K562 (cell line): ENCODE results near the gene ICAM3. TPM values are rescaled to one million over a fixed set of nuclear protein-coding genes. Genes with fewer than 3 reads are reported as not detected.

ENCODE experiments used
- ATAC-seq: fragments of 200-7000 bp; cut with Tn5 transposase; 3 replicates; pipeline ENCODE4 v1.9.1; 2020; ENCODE audit warnings: moderate library complexity
- BruUV-seq: library from RNA; stranded (reverse); fragments of 400-500 nt; replicated peaks from 2 replicates; lab custom pipeline; 2021; lab: Mats Ljungman, UMichigan
- CTCF ChIA-PET: fragments of 300-600 bp; formaldehyde crosslinking; extraction: SDS; loops from one replicate; lab custom pipeline; 2021; ENCODE audit warnings: low intra/inter-chr PET ratio; lab: Yijun Ruan, JAX
- POLR2A ChIA-PET: fragments of 300-600, 350-650 bp; sonication (Branson Sonifier 250); formaldehyde crosslinking; extraction: SDS; loops from one replicate; lab custom pipeline; 2021; ENCODE audit warnings: antibody characterized with exemption, inconsistent platforms; lab: Yijun Ruan, JAX
- DNase-seq, 4 experiments: peaks; one replicate each; pipeline versions ENCODE4 v3.0.0 to v3.0.0-alpha.2; 2011 to 2018; ENCODE audit warnings: low spot score in 3 of 4, mixed read lengths in 3 of 4; ENCODE audit errors: extremely low read depth in 1 of 4
- FAIRE-seq: peaks from 2 replicates; lab custom pipeline; 2011; peaks lifted over from hg19 to GRCh38; lab: Jason Lieb, UNC
- H2AFZ ChIP-seq: 2 replicates; pipeline ENCODE4 v1.6.0; 2011; ENCODE audit warnings: low read depth, low read length, control low read depth, inconsistent platforms
- H3K27ac ChIP-seq: fragments of 200-600 bp; 3 replicates; pipeline ENCODE4 v1.8.0; 2011; ENCODE audit warnings: low read depth, mild to moderate bottlenecking, control low read depth, inconsistent platforms, low read length, moderate library complexity, mixed read lengths; ENCODE audit errors: extremely low read depth
- H3K27me3 ChIP-seq, 2 experiments: fragments of 300-600 bp in 1 of 2; 2 replicates in 1 of 2; 3 replicates in 1 of 2; pipeline versions ENCODE4 v1.6.0 to v1.8.0; 2011; ENCODE audit warnings: inconsistent platforms in 2 of 2, low read length in 2 of 2, mild to moderate bottlenecking in 1 of 2, mixed read lengths in 1 of 2, moderate library complexity in 1 of 2; ENCODE audit not compliant: control insufficient read depth in 2 of 2, insufficient read depth in 2 of 2
- H3K36me3 ChIP-seq: fragments of 300-600 bp; 3 replicates; pipeline ENCODE4 v1.8.0; 2011; ENCODE audit warnings: mild to moderate bottlenecking, low read length, inconsistent platforms; ENCODE audit not compliant: control insufficient read depth, insufficient read depth
- H3K4me1 ChIP-seq, 2 experiments: fragments of 200-600 bp in 1 of 2; replicated peaks in 1 of 2; 2 replicates in 1 of 2; 3 replicates in 1 of 2; pipeline versions ENCODE4 v1.5.1 to v1.8.0; 2011; ENCODE audit warnings: inconsistent platforms in 2 of 2, low read length in 2 of 2, mild to moderate bottlenecking in 1 of 2, mixed read lengths in 1 of 2, moderate library complexity in 1 of 2; ENCODE audit not compliant: control insufficient read depth in 2 of 2, insufficient read depth in 2 of 2
- H3K4me2 ChIP-seq: 2 replicates; pipeline ENCODE4 v1.6.1; 2011; ENCODE audit warnings: low read length, control low read depth, inconsistent platforms, mixed read lengths; ENCODE audit not compliant: insufficient read depth
- H3K4me3 ChIP-seq: fragments of 200-600 bp; sonication (generic), shearing (Covaris generic); 2 replicates; pipeline ENCODE4 v1.5.1; 2016; ENCODE audit warnings: control low read depth, inconsistent platforms
- H3K79me2 ChIP-seq: fragments of 200-600 bp; 3 replicates; pipeline ENCODE4 v1.8.0; 2011; ENCODE audit warnings: low read length, inconsistent platforms; ENCODE audit not compliant: control insufficient read depth, insufficient read depth
- H3K9ac ChIP-seq, 2 experiments: 2 replicates each; pipeline versions ENCODE4 v1.6.0 to v1.6.1; 2011; ENCODE audit warnings: low read depth in 2 of 2, low read length in 2 of 2, control low read depth in 1 of 2, inconsistent platforms in 1 of 2, mild to moderate bottlenecking in 1 of 2, mixed read lengths in 1 of 2; ENCODE audit not compliant: insufficient read depth in 1 of 2
- H3K9me1 ChIP-seq: one replicate; pipeline ENCODE4 v1.6.0; 2011; ENCODE audit warnings: inconsistent platforms, mild to moderate bottlenecking, low read length, moderate library complexity; ENCODE audit not compliant: control insufficient read depth, insufficient read depth
- H3K9me3 ChIP-seq: replicated peaks from 2 replicates; pipeline ENCODE4 v1.5.1; 2011; ENCODE audit warnings: low read depth, low read length, inconsistent platforms; ENCODE audit not compliant: control insufficient read depth, insufficient read depth
- H4K20me1 ChIP-seq: replicated peaks from 2 replicates; pipeline ENCODE4 v1.6.1; 2011; ENCODE audit warnings: low read length, inconsistent platforms, mixed read lengths; ENCODE audit not compliant: control insufficient read depth, insufficient read depth
- BHLHE40 ChIP-seq: IDR thresholded peaks from 2 replicates; pipeline ENCODE4 v1.6.1; 2011; ENCODE audit warnings: low read length, improper control_type of control experiment
- CAMTA2 ChIP-seq: fragments of 250-450 bp; sonication (Bioruptor Pico); conservative IDR thresholded peaks from 2 replicates; pipeline ENCODE4 v1.5.1; 2022
- FOXK2 ChIP-seq, 2 experiments: fragments of 450-650 bp; IDR thresholded peaks in 1 of 2; conservative IDR thresholded peaks in 1 of 2; 2 replicates each; pipeline ENCODE4 v1.6.1; 2016; ENCODE audit warnings: low read depth in 2 of 2, mild to moderate bottlenecking in 1 of 2
- ILK ChIP-seq: fragments of 450-650 bp; IDR thresholded peaks from 2 replicates; pipeline ENCODE4 v1.6.1; 2016; ENCODE audit warnings: missing genetic modification characterization, low read depth, mild to moderate bottlenecking, missing compliant biosample characterization, moderate library complexity, borderline replicate concordance
- L3MBTL2 ChIP-seq: fragments of 450-650 bp; IDR thresholded peaks from 2 replicates; pipeline ENCODE4 v1.6.1; 2016; ENCODE audit warnings: mild to moderate bottlenecking, moderate library complexity
- MAZ ChIP-seq, 2 experiments: fragments of 450-650 bp in 1 of 2; sonication (generic) in 1 of 2; formaldehyde crosslinking; IDR thresholded peaks in 1 of 2; conservative IDR thresholded peaks in 1 of 2; 2 replicates each; pipeline versions ENCODE4 v1.4.0 to v1.5.0; 2020; ENCODE audit warnings: mild to moderate bottlenecking in 1 of 2, missing genetic modification reagents in 1 of 2
- MITF ChIP-seq: IDR thresholded peaks from 2 replicates; pipeline ENCODE4 v1.6.1; 2014; ENCODE audit warnings: antibody characterized with exemption
- MYNN ChIP-seq, 2 experiments: sonication (generic); formaldehyde crosslinking in 1 of 2; IDR thresholded peaks; 2 replicates each; pipeline versions ENCODE4 v1.5.0 to v1.6.1; 2016 to 2020; ENCODE audit warnings: antibody characterized with exemption in 1 of 2, missing genetic modification reagents in 1 of 2
- PKNOX1 ChIP-seq: fragments of 450-650 bp; IDR thresholded peaks from 2 replicates; pipeline ENCODE4 v1.6.1; 2016
- POLR2A ChIP-seq: fragments of 450-650 bp; conservative IDR thresholded peaks from 2 replicates; pipeline ENCODE4 v1.6.1; 2016
- POLR2AphosphoS5 ChIP-seq: IDR thresholded peaks from 2 replicates; pipeline ENCODE4 v1.6.1; 2011; ENCODE audit warnings: mild to moderate bottlenecking, low read depth, low read length, moderate library complexity; ENCODE audit not compliant: control insufficient read depth, insufficient read depth
- SRF ChIP-seq, 2 experiments: fragments of 250-450, 450-650 bp in 1 of 2; sonication (Bioruptor Pico) in 1 of 2; sonication (generic) in 1 of 2; formaldehyde crosslinking; IDR thresholded peaks; 2 replicates each; pipeline versions ENCODE4 v1.5.0 to v1.5.1; 2020 to 2022; ENCODE audit warnings: mild to moderate bottlenecking in 1 of 2, missing genetic modification reagents in 1 of 2
- ZNF324 ChIP-seq: fragments of 250-450 bp; sonication (Bioruptor Pico); IDR thresholded peaks from 2 replicates; pipeline ENCODE4 v1.4.0; 2020; ENCODE audit warnings: mild to moderate bottlenecking
- ZNF511 ChIP-seq: sonication (generic); formaldehyde crosslinking; IDR thresholded peaks from 2 replicates; pipeline ENCODE4 v1.8.0; 2022; ENCODE audit warnings: mild to moderate bottlenecking, missing genetic modification reagents
- ZNF57 ChIP-seq: fragments of 450-650 bp; formaldehyde crosslinking; IDR thresholded peaks from 2 replicates; pipeline ENCODE4 v1.4.0; 2020; ENCODE audit warnings: mild to moderate bottlenecking, moderate library complexity
- ZNF639 ChIP-seq, 2 experiments: fragments of 200-800 bp in 1 of 2; sonication (Bioruptor generic) in 1 of 2; sonication (generic) in 1 of 2; formaldehyde crosslinking in 1 of 2; IDR thresholded peaks in 1 of 2; conservative IDR thresholded peaks in 1 of 2; 2 replicates each; pipeline versions ENCODE4 v1.5.0 to v1.6.1; 2016 to 2020; ENCODE audit warnings: missing compliant biosample characterization in 1 of 2, missing genetic modification characterization in 1 of 2, missing genetic modification reagents in 1 of 2
- WGBS: fragments of 100-300 bp; shearing (Covaris generic); methylation state at CpG from one replicate; pipeline ENCODE4 v1.1.6; 2016; ENCODE audit warnings: low coverage, mixed read lengths; ENCODE audit not compliant: insufficient coverage; ENCODE audit errors: missing lambda C conversion rate; 5-methylcytosine and 5-hydroxymethylcytosine counted together
- in situ Hi-C: fragments of 300-500 bp; cut with MboI; formaldehyde crosslinking; loops from 4 replicates; pipeline ENCODE4 v1.15.0; 2018; ENCODE audit warnings: inconsistent platforms, mixed read lengths
- intact Hi-C: fragments of 100-400 bp; cut with micrococcal nuclease; formaldehyde crosslinking; loops from 2 replicates; pipeline ENCODE4 v1.14.2; 2022
- polyA plus RNA-seq, 8 experiments: library from polyadenylated mRNA; depleted of rRNA in 4 of 8; stranded (reverse) in 5 of 8; unstranded in 3 of 8; fragments of >200 nt; fragmentation: Nextera tagmentation in 2 of 8; fragmentation: Illumina TruSeq in 1 of 8; extraction: Ambion mirVana in 2 of 8; extraction: Trizol in 1 of 8; gene quantifications; 2 replicates each; pipeline versions ENCODE4 v1.2.1 to v1.2.3, GENCODE V29; 2011 to 2014; ENCODE audit warnings: inconsistent platforms in 1 of 8, missing spikeins in 1 of 8
- total RNA-seq, 7 experiments: library from RNA; depleted of rRNA in 6 of 7; stranded (reverse); fragments of >200 nt in 6 of 7; fragmentation: Illumina TruSeq in 2 of 7; extraction: Trizol in 2 of 7; gene quantifications; 2 replicates each; pipeline versions ENCODE4 v1.2.1 to v1.2.3, GENCODE V29; 2011 to 2021; ENCODE audit warnings: low replicate concordance in 1 of 7

The ICAM3 gene
- total and polyA plus RNA-seq, 9 of the 15 experiments (the other 6 are each of a cell fraction or from before 2014, with no cell fraction given), result 6.5 to 39.5 (median 24.2) TPM

- Histone ChIP-seq H3K79me2 (peaks cover 81% of the 10 kb centered on the region), H3K27me3 (no peaks in the 10 kb centered on the region), H3K4me2 (peak overlapping the region; percentile 99), H3K9me1 (no peaks in the 10 kb centered on the region), H3K4me1 (peaks cover 12 to 85% of the 10 kb centered on the region in 2 experiments; a peak in 4 of 5 replicates), H3K4me3 (peak overlapping the region; percentile 79), H4K20me1 (no peaks in the 10 kb centered on the region; the same call in 1 of the 2 replicates), H3K27ac (peak overlapping the region; percentile 96), H2AFZ (peak overlapping the region; percentile 35), H3K36me3 (peaks cover 40% of the 10 kb centered on the region; the same call in 2 of the 3 replicates), H3K9me3 (peaks cover 2% of the 10 kb centered on the region; the same call in 1 of the 2 replicates), H3K9ac (peak overlapping the region; percentile 91 to 99)
- ChIA-PET POLR2A (interaction anchor here (0.6 to 1.3 kb wide), 10 partner anchors 9 to 302 kb away, joined by 3 to 7 read pairs (median 3); partner anchors contain the start of genes ICAM1 and RAVER1), CTCF (no interaction called here)
- in situ Hi-C loops (no loop called here), intact Hi-C loops (no loop called here)
- FAIRE-seq (peak; percentile 95), DNase-seq (peak; percentile 84 to 98 (median 92)), ATAC-seq (peak; percentile 69)
- WGBS, result 2% methylated on average over 37 of the region's 45 CpGs
- no TSS peak for BruUV-seq
- TF ChIP-seq POLR2AphosphoS5 (peak; percentile 60; the same call in 1 of the 2 replicates), ZNF639 (CRISPR knock-in tag; conservative IDR thresholded peaks at IDR 0.05 in 1 of 2, IDR thresholded peaks at IDR 0.05 in 1 of 2) (0 out of 4 replicates have a peak, but pooled peaks of 1 of the 2 experiments have one; percentile 13), ZNF511 (CRISPR knock-in tag) (0 out of 2 replicates have a peak, but pooled peaks have one; percentile 4), MAZ (CRISPR knock-in tag; conservative IDR thresholded peaks at IDR 0.05 in 1 of 2, IDR thresholded peaks at IDR 0.05 in 1 of 2) (peak; percentile 54 to 89; a peak in 3 of 4 replicates), BHLHE40 (peak; percentile 69; the same call in 1 of the 2 replicates), ZNF57 (CRISPR knock-in tag) (0 out of 2 replicates have a peak, but pooled peaks have one; percentile 48), SRF (CRISPR knock-in tag; IDR thresholded peaks at IDR 0.05) (peak in 1 of 2 experiments; percentile 82; a peak in 2 of 4 replicates), CAMTA2 (0 out of 2 replicates have a peak, but pooled peaks have one; percentile 60), MITF (0 out of 2 replicates have a peak, but pooled peaks have one; percentile 13), ZNF324 (CRISPR knock-in tag) (0 out of 2 replicates have a peak, but pooled peaks have one; percentile 17), ILK (no peak), FOXK2 (conservative IDR thresholded peaks at IDR 0.05 in 1 of 2, IDR thresholded peaks at IDR 0.05 in 1 of 2; ENCODE audit: low read depth in 2 of 2) (peak in 1 of 2 experiments; percentile 82; a peak in 1 of 4 replicates), L3MBTL2 (peak; percentile 81; the same call in 1 of the 2 replicates), POLR2A (peak; percentile 65), PKNOX1 (no peak; the same call in 1 of the 2 replicates), MYNN (IDR thresholded peaks at IDR 0.05) (peak; percentile 70), MYNN (CRISPR knock-in tag; IDR thresholded peaks at IDR 0.05) (no peak)
These were observed 47.1 kb downstream of the ICAM3 start for GRCh38 chr19:10292206-10292788.
